Peyer's patch (tissue), 4 donors: Measurements from ENCODE around the gene ANO9. TPM values are rescaled to one million over a fixed set of nuclear protein-coding genes. Genes with fewer than 3 reads are reported as not detected.

Experiments
- DNase-seq, 3 donors: peaks; one replicate each; pipeline ENCODE4 v3.0.0-alpha.2; 2017 to 2019
- H3K27ac ChIP-seq, 4 donors: fragments of 200-600 bp; sonication (generic); one replicate each; pipeline ENCODE4 v1.5.1; 2016 to 2019
- H3K27me3 ChIP-seq, 2 donors: fragments of 200-600 bp; sonication (generic); one replicate each; pipeline ENCODE4 v1.5.1; 2019
- H3K36me3 ChIP-seq, 3 donors: fragments of 200-600 bp; sonication (generic); one replicate each; pipeline ENCODE4 v1.5.1; 2016 to 2019
- H3K4me1 ChIP-seq, 4 donors: fragments of 200-600 bp; sonication (generic); one replicate each; pipeline ENCODE4 v1.5.1; 2016 to 2019
- H3K4me3 ChIP-seq, 4 donors: fragments of 200-600 bp; sonication (generic); 1 replicate in 3 of 4; 2 replicates in 1 of 4; pipeline ENCODE4 v1.5.1; 2016 to 2019; ENCODE audit warnings: mild to moderate bottlenecking in 1 of 4
- H3K9me3 ChIP-seq, 4 donors: fragments of 200-600 bp; sonication (generic); one replicate each; pipeline ENCODE4 v1.5.1; 2016 to 2019; ENCODE audit warnings: mild to moderate bottlenecking in 1 of 4
- POLR2A ChIP-seq, 2 donors: fragments of 450-650 bp; IDR thresholded peaks; one replicate each; pipeline ENCODE4 v1.5.1; 2017; ENCODE audit warnings: antibody characterized with exemption in 2 of 2, mild to moderate bottlenecking in 2 of 2, moderate library complexity in 2 of 2
- total RNA-seq, 4 donors: library from RNA; depleted of rRNA; stranded (reverse); fragments of >200 nt; gene quantifications; one replicate each; pipeline ENCODE4 v1.1.0, GENCODE V29; 2016
- TF ChIP-seq, protein P1 (sequence below), 6 experiments: fragments of 450-650 bp in 4 of 6; fragments of 200-600 bp in 2 of 6; sonication (generic) in 1 of 6; IDR thresholded peaks; one replicate each; pipeline ENCODE4 v1.5.1; 2017 to 2019; ENCODE audit warnings: antibody characterized with exemption in 6 of 6, mild to moderate bottlenecking in 3 of 6, moderate library complexity in 1 of 6

ANO9 gene
- total RNA-seq, 4 donors from 2014 or later: 161 to 474 (median 254) TPM

DNA sequence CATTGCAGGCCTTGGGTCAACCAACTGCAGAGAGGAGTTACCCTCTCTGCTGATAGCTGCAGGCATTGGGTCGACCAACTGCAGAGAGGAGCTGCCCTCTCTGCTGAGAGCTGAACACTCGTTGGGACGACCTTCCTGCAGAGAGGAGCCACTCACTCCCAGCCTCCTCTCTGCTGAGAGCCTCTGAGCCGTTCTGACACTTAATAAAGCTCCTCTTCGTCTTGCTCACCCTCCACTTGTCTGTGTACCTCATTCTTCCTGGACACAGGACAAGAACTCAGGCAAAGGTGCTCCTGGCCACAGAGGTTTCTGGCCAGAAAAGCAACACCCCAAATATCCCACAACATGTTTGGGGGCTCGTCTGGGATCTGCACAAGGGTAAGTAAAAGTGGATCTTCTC is 55.3 kb downstream of the ANO9 start:
- Histone ChIP-seq H3K27ac (no peak overlapping the region), H3K36me3 (no peaks in the 10 kb centered on the region), H3K27me3 (no peaks in the 10 kb centered on the region), H3K9me3 (peaks cover 0 to 14% (median 2%) of the 10 kb centered on the region in 4 donors), H3K4me1 (no peaks in the 10 kb centered on the region), H3K4me3 (no peak overlapping the region)
- TF ChIP-seq POLR2A (IDR thresholded peaks at IDR 0.05): no peak
- TF ChIP-seq, protein P1, sequence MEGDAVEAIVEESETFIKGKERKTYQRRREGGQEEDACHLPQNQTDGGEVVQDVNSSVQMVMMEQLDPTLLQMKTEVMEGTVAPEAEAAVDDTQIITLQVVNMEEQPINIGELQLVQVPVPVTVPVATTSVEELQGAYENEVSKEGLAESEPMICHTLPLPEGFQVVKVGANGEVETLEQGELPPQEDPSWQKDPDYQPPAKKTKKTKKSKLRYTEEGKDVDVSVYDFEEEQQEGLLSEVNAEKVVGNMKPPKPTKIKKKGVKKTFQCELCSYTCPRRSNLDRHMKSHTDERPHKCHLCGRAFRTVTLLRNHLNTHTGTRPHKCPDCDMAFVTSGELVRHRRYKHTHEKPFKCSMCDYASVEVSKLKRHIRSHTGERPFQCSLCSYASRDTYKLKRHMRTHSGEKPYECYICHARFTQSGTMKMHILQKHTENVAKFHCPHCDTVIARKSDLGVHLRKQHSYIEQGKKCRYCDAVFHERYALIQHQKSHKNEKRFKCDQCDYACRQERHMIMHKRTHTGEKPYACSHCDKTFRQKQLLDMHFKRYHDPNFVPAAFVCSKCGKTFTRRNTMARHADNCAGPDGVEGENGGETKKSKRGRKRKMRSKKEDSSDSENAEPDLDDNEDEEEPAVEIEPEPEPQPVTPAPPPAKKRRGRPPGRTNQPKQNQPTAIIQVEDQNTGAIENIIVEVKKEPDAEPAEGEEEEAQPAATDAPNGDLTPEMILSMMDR (IDR thresholded peaks at IDR 0.05): no peak
- no peak for DNase-seq

DNA sequence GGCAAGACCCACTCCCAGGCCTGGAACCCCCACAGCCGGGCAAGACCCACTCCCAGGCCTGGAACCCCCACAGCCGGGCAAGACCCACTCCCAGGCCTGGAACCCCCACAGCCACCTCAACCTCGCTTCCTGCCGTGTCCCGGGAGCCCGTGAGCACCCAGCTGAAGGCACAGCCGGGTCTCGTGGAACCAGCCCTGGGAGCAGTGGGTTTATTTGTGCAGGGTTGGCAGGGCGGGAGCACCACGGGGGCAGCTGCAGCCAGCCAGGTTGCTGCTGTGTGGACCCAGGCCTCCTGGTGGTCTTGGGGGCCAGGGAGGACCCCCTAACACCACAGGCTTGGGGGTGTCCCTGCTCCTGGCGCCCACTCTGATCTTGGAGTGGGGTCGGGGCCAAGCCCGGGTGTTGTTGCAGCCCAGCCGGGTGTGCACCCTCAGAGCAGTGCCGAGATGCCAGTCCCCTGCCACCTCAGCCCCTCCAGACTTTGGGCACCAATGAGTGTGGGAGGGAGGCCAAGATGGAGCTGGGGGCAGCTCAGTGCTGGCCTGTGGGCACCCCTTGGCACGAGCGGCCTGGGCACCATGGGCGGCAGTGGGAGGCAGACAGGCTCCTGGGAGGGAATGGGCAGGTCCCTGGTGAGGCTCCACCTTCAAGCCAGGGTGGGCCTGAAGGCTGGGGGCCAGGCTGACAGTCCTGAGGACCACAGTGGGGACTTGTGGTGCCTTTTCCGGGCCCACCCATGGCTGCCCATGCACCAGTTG is 56.0 kb downstream of the ANO9 start:
- Histone ChIP-seq H3K4me3 (no peak overlapping the region), H3K4me1 (no peaks in the 10 kb centered on the region), H3K9me3 (peaks cover 0 to 14% (median 2%) of the 10 kb centered on the region in 4 donors), H3K27ac (no peak overlapping the region), H3K27me3 (no peaks in the 10 kb centered on the region), H3K36me3 (no peaks in the 10 kb centered on the region)
- no peak for DNase-seq
- no peak for TF ChIP-seq POLR2A (IDR thresholded peaks at IDR 0.05)
- TF ChIP-seq, protein P1 (IDR thresholded peaks at IDR 0.05): no peak

- H3K36me3 ChIP-seq: no peaks in the 10 kb centered on the region
- no peaks in the 10 kb centered on the region for H3K4me1 ChIP-seq
- H3K27me3 ChIP-seq: no peaks in the 10 kb centered on the region
- H3K9me3 ChIP-seq: peaks cover 0 to 14% (median 2%) of the 10 kb centered on the region in 4 donors
- no peak overlapping the region for H3K27ac ChIP-seq
- TF ChIP-seq, protein P1 (IDR thresholded peaks at IDR 0.05): no peak
- TF ChIP-seq POLR2A (IDR thresholded peaks at IDR 0.05): no peak
- H3K4me3 ChIP-seq: no peak overlapping the region
- DNase-seq: no peak
Measured at GRCh38 chr11:384511-384910, 57.3 kb downstream of the ANO9 start.

GRCh38 chr11:383431-383830 is 58.4 kb downstream of the ANO9 start:
- no peak for DNase-seq
- H3K4me1 ChIP-seq: no peaks in the 10 kb centered on the region
- H3K27ac ChIP-seq: no peak overlapping the region
- no peaks in the 10 kb centered on the region for H3K27me3 ChIP-seq
- H3K9me3 ChIP-seq: peaks cover 0 to 14% (median 2%) of the 10 kb centered on the region in 4 donors
- H3K4me3 ChIP-seq: no peak overlapping the region
- H3K36me3 ChIP-seq: no peaks in the 10 kb centered on the region
- TF ChIP-seq, protein P1 (IDR thresholded peaks at IDR 0.05): no peak
- no peak for TF ChIP-seq POLR2A (IDR thresholded peaks at IDR 0.05)

- DNase-seq: no peak
- TF ChIP-seq POLR2A (IDR thresholded peaks at IDR 0.05): no peak
- TF ChIP-seq, protein P1 (IDR thresholded peaks at IDR 0.05): no peak
- H3K27ac ChIP-seq: no peak overlapping the region
- H3K4me1 ChIP-seq: no peaks in the 10 kb centered on the region
- peaks cover 0 to 14% (median 2%) of the 10 kb centered on the region in 4 donors for H3K9me3 ChIP-seq
- H3K36me3 ChIP-seq: no peaks in the 10 kb centered on the region
- no peaks in the 10 kb centered on the region for H3K27me3 ChIP-seq
- H3K4me3 ChIP-seq: no peak overlapping the region
Measured at GRCh38 chr11:382081-382629, 59.7 kb downstream of the ANO9 start.
